Nephron progenitor cell (in vitro differentiated cells): ENCODE measurements around the gene CA5A.

Experiments
- DNase-seq: peaks from one replicate; pipeline ENCODE4 v3.0.0; 2021
- H3K27ac Mint-ChIP-seq: 2 replicates; pipeline ENCODE4 v1.8.0; 2021; ENCODE audit warnings: mild to moderate bottlenecking, moderate library complexity, mixed read lengths
- H3K27me3 Mint-ChIP-seq: 2 replicates; pipeline ENCODE4 v1.8.0; 2021; ENCODE audit warnings: mild to moderate bottlenecking, low read depth, mixed read lengths; ENCODE audit not compliant: poor library complexity
- H3K36me3 Mint-ChIP-seq: 2 replicates; pipeline ENCODE4 v1.8.0; 2021; ENCODE audit warnings: low read depth, mixed read lengths
- H3K4me1 Mint-ChIP-seq: 2 replicates; pipeline ENCODE4 v1.8.0; 2021; ENCODE audit warnings: mixed read lengths
- H3K4me3 Mint-ChIP-seq: 2 replicates; pipeline ENCODE4 v1.8.0; 2021; ENCODE audit warnings: mild to moderate bottlenecking, moderate library complexity, mixed read lengths
- H3K9me3 Mint-ChIP-seq: 2 replicates; pipeline ENCODE4 v1.8.0; 2021; ENCODE audit warnings: mild to moderate bottlenecking, moderate library complexity, mixed read lengths
- CTCF ChIP-seq: fragments of 200-600 bp; sonication (generic); IDR thresholded peaks from 2 replicates; pipeline ENCODE4 v1.5.0; 2021; ENCODE audit warnings: antibody characterized with exemption

CA5A gene

GRCh38 chr16:87949071-87949744, 12.9 kb upstream of the CA5A start:
- no peaks in the 10 kb centered on the region for H3K9me3 Mint-ChIP-seq
- peaks cover 10% of the 10 kb centered on the region for H3K36me3 Mint-ChIP-seq
- TF ChIP-seq CTCF = no peak
- H3K27ac Mint-ChIP-seq = no peak overlapping the region
- H3K4me1 Mint-ChIP-seq = peaks cover 54% of the 10 kb centered on the region
- peaks cover 7% of the 10 kb centered on the region for H3K27me3 Mint-ChIP-seq
- peak overlapping the region; percentile 34 for H3K4me3 Mint-ChIP-seq
- no peak for DNase-seq

- peaks cover 49% of the 10 kb centered on the region for H3K4me1 Mint-ChIP-seq
- H3K36me3 Mint-ChIP-seq = peaks cover 5% of the 10 kb centered on the region
- H3K4me3 Mint-ChIP-seq = no peak overlapping the region
- DNase-seq = no peak
- H3K27ac Mint-ChIP-seq = no peak overlapping the region
- peaks cover 7% of the 10 kb centered on the region for H3K27me3 Mint-ChIP-seq
- H3K9me3 Mint-ChIP-seq = no peaks in the 10 kb centered on the region
- no peak for TF ChIP-seq CTCF
Measured at GRCh38 chr16:87948735-87949070, 12.4 kb upstream of the CA5A start.

- Mint-ChIP-seq H3K27me3 (peaks cover 7% of the 10 kb centered on the region), H3K4me1 (peaks cover 43% of the 10 kb centered on the region), H3K4me3 (no peak overlapping the region), H3K27ac (no peak overlapping the region), H3K9me3 (no peaks in the 10 kb centered on the region), H3K36me3 (no peaks in the 10 kb centered on the region)
- TF ChIP-seq CTCF = no peak
- DNase-seq = no peak
Measured at GRCh38 chr16:87948119-87948545, 11.8 kb upstream of the CA5A start.

- peak overlapping the region; percentile 47 for H3K4me3 Mint-ChIP-seq
- no peaks in the 10 kb centered on the region for H3K36me3 Mint-ChIP-seq
- H3K4me1 Mint-ChIP-seq = peaks cover 37% of the 10 kb centered on the region
- DNase-seq = no peak
- TF ChIP-seq CTCF = no peak
- no peak overlapping the region for H3K27ac Mint-ChIP-seq
- no peaks in the 10 kb centered on the region for H3K9me3 Mint-ChIP-seq
- H3K27me3 Mint-ChIP-seq = peaks cover 7% of the 10 kb centered on the region
Measured at GRCh38 chr16:87947356-87948118, 11.2 kb upstream of the CA5A start.

DNA sequence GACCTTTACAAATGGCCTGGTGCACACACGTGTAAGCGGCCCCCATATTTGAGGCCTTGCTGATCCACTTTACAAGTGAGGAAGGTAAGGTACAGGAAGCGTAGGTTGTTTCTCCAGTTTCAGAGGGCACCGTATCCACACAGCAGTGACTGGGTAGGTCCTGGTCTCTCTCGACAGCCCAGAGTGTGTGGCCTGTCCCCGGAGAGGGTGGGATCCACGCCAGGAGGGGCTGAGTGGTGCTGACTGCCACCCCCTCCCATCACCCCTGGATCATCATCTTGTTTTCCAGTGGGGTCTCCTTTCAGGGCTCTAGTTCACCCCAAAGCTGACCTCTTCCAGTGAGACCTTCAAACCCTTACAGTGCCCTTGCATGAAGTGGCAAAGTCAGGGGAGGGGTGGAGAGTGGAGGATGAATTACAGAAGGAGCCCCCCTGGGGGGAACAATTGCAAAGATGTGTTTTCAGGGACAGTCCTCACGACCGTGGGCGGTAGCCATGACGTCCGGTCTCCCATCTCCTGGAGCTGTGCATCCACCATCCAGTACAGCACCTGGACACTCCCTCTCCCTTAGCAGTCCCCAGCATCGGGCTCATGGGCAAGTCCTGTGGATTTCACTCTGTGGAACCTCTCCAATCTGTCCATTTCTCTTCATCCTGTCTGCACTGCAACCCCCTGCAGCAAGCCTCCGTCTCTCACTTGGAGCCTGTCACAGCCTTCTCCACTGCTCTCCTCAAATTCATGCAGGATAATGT, 10.4 kb upstream of the CA5A start:
- Mint-ChIP-seq H3K4me1 (peaks cover 29% of the 10 kb centered on the region), H3K36me3 (no peaks in the 10 kb centered on the region), H3K27ac (no peak overlapping the region), H3K4me3 (no peak overlapping the region), H3K9me3 (no peaks in the 10 kb centered on the region), H3K27me3 (peaks cover 7% of the 10 kb centered on the region)
- no peak for DNase-seq
- TF ChIP-seq CTCF = no peak
